ENCODE results near the gene SOCS1. TPM values are rescaled to one million over a fixed set of nuclear protein-coding genes. Genes with fewer than 3 reads are reported as not detected.
"Not testable (repeated sequence)": the region's sequence is repeated elsewhere in the genome, so short reads cannot be mapped to it uniquely, and the experiment has no call there.

SOCS1 gene
- polyA plus RNA-seq, 10 donors, result 1.2 to 3.4 (median 2.3) TPM

DNA sequence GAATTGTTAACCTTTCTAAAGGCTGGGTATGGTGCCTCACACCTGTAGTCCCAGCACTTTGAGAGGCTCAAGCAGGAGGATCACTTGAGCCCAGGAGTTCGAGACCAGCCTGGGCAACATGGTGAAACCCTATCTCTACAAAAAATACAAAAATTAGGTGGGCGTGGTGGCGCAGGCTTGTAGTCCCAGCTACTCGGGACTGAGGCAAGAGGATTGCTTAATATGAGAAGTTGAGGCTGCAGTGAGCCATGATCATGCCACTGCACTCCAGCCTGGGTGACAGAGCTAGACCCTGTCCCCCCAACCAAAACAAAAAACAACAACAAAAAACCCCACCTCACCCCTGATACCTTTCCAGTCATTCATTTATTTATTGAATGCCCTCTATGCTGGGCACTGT is 33.7 kb upstream of the SOCS1 start:
- DNase-seq, result not testable (repeated sequence)

DNA sequence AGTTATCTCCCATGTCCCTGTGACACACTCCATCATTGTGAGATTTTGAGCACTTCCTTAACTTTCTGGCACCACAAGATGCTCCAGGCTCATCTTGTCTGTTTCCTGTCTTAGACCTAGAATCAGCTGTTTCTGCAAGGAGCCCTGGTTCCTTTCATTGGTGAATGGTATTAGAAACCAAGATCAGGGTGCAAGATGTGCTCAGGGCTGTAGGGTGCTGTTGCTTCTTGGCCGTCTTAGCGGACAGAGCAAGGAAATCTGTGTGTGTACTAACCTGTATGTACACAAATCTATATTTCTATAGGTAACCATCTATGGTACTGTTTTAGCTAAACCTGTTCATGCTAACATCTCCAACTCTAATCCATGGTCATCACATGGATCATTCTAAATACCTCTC is 33.2 kb upstream of the SOCS1 start:
- DNase-seq, result no peak

DNA sequence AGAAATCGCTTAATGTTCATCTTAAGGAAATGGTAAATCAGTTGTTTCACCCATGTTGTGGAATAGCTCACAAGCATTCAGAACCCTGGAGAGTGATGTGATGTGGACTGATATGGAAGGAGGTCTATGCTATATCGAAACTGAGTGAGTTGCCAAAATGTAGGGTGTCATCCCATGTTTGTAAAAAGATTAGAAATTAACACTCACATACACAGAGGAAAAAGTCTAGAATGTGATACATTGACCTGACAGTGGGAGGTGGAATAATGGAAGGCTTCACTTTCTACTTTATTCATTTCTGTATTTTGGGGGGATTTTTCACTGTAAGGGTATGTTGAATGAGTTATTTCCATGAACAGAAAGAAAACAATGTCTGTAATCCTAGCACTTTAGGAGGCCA is 29.8 kb upstream of the SOCS1 start:
- no peak for DNase-seq

DNA sequence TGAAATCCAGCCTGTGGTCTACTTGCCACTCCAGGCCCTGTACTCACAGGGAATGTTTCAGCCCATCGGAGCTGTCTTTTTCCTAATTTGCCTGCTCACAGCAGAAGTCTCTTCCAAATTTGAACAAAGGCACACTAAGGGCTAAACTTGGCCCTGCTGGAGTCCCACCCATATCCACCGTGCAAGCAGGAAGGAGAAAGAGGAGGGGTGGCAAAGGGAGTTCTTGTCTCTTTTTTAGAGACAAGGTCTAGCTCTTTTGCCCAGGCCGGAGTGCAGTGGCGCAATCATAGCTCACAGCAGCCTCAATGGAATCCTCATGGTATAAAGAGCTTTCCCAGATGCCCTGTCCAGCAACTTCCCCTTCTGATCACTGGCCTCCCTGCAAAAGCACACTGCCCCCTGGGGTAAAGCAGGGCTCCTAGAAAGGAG is 27.8 kb upstream of the SOCS1 start:
- no peak for DNase-seq

DNA sequence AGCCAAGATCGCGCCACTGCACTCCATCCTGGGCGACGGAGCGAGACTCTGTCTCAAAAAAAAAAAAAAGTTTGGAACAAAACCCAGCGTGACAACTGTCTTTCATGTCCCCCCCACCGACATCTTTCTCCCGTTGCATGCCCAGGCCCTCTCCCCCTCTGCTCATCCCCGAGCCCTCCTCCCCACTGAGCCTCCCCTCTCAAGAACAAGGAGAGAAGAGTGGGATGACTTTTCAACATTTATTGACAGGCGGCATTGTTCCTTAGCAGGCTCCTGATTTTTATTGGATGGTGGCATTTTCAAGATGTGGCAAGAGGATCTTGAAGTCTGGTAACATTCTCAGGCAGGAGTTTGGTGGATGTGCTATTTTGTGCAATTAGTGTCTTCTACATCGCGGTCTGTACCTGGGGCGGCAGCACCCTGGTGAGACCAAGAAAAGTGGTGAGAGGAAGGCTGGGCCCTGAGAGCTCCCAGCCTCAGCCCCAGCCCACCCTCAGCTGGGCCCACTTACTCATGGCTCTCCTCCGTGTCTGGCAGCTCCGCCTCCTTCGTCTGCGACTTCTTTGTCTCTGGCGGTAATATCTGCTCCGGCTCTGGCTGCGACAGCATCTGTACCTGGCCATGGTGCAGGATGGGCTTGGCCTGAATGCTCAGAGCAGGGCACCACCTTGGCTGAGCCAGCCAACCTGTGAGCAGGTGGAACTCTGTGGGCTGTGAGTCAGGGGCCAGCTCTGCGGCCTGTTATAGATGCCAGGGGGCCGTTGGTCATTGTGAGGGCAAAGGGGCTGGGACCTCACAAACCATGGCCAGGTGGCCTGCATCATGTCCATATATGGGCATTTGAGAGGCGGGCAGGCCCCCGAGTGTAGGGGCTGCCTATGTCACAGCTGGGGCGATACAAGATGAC is 24.9 kb upstream of the SOCS1 start, which contains the start of gene PRM1:
TSS of gene PRM1 (minus strand) at position 715 of the 907 bp plus-strand sequence. CDS start at position 623, 92 bp downstream.
- no peak for DNase-seq

DNA sequence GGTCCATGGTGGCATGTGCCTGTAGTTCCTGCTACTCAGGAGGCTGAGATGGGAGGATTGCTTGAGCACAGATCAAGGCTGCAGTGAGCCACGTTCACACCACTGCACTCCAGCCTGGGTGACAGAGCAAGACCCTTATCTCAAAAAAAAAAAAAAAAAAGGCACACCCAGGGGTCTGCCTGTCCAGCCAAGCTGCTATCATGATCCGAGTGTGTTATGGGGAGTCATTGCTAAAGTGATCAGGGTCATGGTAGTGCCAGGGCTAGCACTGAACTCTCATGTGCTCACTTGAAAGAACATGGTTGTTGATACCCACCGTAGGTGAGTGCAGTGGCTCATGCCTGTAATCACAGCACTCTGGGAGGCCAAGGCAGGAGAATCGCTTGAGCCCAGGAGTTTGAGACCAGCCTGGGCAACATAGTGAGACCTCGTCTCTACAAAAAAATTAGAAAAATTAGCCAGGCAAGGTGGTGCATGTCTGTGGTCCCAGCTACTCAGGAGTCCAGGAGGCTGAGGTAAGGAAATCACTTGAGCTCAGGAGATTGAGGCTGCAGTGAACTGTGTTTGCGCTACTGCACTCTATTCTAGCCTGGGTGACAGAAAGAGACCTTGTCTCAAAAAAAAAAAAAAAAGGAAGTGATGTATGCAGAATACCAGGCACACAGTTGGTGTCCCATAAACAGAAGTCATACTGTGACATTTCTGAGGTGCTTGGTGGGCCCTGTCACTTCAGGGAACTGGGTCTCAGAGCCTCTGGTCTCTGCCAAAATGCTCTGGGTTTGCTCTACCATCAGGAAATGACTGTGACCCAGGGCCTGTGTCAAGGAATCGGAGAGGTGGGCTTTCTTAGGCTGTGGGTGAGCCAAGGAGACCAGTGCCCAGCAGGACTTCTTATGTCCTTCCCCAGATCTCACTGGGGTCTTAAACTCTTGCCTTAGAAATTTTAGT is 23.0 kb upstream of the SOCS1 start:
- DNase-seq, result no peak

DNA sequence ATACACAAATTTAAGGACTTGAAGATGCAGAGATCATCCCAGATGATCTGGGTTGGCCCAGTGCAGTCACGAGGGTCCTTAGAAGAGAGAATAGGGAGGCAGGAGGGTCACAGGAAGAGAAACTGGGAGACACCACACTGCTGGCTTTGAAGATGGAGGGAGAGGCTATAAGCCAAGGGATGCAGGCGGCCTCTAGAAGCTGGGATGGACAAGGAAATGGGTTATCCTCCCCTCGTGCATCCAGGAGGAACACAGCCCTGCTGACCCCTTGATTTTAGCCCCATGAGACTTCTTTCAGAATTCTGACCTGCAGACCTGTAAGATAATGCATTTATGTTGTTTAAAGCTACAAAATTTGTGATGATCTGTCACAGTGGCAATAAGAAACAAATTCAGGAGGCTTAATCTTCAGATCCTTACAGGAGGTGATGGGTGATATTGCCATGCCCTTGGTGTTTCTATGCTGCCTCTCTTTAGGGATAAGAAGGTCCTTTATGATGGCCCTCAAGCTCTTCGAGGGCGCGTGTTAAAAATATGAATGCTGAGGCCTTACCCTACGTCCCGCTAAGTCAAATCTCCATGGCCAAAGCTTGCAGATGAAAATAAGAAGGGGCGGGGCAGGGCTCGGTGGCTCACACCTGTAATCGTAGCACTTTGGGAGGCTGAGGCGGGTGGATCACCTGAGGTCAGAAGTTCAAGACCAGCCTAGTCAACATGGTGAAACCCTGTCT is 21.8 kb upstream of the SOCS1 start:
- no peak for DNase-seq

DNA sequence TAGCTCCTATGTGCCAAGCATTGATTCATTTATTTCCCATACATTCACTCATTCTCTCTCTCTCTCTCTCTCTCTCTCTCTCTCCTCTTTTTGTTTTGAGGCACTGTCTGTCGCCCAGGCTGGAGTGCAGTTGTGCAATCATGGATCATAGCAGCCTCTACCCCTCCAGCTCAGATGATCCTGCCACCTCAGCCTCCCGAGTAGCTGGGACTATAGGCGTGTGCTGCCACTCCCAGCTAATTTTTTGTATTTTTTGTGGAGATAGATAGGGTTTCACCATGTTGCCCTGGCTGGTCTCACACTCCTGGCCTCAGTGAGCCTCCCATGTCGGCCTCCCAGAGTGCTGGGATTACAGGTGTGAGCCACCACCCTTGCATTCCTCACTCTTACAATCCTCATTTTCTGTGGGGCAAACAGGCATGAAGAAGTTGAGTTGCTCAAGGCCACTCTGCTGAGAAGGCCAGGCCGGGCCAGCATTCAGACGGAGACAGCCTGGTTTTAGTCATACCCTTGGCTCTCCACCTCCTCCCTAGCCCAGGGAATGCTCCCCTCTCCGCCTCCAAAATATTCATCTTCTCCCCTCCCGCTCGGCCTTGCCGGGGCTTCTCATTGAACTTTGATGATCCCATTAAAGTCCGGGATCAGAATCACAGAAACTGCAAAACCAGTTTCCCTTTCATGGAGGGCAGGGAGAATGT is 21.0 kb upstream of the SOCS1 start:
- no peak for DNase-seq

DNA sequence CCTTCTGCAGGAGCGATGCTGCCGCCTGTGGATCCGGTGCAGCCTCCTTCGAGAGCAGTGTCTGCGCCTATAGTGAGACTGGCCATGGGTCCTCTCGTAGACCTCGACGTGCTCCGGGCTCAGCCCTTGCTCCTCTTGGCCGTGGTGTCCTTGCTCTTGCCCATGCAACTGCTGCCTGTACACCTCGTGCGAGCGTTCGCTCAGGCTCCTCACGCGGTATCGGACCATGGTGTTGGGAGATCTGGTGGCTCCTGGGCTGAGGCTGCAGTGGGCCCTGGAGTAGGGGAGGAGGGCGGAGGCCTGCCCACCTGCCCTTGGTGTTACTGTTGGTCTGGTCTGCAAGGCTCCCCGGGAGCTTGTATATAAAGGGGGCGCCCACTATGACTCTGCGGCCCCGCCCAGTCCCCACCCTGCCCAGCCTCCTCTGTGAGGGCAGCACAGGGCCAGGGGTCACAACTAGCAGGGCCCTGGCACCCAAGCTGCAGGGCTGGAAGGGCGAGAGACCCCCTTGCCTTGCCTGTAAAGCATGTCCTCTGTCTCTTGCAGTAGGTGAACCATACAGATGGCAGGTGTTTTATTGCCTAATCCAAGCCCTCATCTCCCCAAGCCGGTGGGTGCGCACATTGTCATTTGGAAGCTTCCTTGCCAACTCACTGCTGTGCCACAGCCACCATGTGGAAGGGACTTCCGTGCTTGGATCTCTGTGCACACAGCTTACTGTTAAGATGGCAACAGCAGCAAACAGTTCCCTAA is 20.3 kb upstream of the SOCS1 start, which contains the start of gene PRM2:
TSS of gene PRM2 (minus strand) at position 338 of the 753 bp plus-strand sequence. CDS start at position 228, 110 bp downstream.
- DNase-seq, result no peak

DNA sequence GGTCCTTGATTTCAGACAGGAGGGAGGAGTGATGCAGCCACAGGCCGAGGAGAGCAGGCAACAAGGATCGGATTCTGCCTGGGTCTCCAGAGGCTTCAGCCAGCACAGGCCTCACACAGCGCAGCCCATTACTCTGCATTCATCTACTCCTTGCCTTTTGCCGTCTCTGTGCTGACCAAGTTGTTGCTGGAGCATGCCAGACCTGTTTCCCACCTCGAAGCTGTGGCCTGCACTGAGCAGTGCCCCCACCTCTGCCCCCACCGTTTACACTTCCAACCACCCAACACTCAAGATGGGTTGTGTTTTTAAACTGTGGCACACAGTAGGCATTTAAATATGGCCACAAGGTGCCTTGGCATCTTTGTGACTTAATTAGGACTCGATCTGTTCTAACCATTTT is 19.0 kb upstream of the SOCS1 start:
- DNase-seq, result no peak

DNA sequence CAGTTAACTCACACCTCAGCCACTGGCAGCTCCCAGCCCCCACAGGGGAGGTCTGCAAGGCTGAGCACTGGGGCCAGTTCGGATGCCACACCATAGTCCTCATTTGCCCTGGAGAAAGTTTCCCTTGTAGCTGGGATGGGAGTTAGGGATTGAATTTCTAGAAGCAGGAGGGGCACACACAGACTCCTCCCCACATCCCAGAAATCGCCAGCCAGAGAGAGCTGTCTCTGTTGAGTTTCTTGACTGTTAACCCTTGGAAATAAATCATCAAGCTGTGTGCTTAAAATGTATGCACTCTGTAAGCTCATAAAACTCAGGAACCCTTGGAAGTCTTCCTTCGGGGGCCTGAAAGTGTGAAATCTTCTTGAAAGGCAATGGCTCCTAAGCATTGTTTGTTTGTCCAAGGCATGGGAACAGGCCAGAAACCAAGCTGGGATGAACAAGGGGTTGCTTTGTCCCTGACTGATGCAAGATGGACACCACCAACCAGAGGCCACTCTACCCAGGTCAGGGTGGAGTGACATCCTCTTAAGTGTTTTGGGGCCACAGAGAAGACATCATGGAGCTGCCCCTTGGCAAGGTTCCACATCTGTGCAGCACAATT is 17.8 kb upstream of the SOCS1 start:
- DNase-seq, result no peak

DNA sequence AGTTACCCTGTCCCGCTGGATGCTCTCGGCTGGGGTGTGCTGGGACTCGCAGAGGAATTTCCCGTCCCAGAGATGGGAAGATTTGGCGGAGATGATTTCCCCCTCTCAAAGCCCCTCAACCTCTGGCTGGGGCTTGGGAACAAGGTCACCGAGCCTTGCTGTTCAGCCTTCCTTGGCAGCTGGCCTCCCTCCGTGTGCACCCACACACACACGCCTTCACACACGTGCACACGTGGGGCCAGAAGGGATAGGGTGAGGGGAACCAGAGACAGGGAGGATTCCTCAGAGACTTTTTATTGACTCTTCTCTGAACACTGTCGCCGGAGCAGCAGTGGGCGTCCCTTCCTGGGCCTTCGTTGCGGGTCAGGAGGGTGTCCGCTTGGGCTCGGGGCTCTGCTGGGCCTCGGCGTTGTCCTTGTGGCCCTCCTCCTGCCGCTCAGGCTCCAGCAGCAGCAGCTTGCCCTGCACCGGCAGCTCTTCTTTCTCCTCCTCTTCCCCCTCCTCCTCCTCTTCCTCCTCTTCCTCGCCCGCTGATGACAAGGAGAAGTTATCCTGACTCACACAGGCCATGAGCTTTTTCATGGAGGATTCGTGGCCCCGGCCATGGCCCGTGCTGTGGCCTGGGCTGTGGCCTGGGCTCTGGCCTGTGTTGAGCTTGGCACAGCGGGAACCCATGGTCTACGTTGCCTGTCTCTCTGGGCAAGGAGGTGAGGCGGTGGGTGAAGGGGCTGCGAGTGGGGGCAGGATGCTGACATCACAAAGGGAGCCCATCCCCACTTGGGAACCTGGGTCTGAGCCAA is 17.1 kb upstream of the SOCS1 start, which contains the start of gene PRM3:
TSS of gene PRM3 (minus strand) at position 709 of the 800 bp plus-strand sequence. CDS start at position 675, 34 bp downstream.
- no peak for DNase-seq

DNA sequence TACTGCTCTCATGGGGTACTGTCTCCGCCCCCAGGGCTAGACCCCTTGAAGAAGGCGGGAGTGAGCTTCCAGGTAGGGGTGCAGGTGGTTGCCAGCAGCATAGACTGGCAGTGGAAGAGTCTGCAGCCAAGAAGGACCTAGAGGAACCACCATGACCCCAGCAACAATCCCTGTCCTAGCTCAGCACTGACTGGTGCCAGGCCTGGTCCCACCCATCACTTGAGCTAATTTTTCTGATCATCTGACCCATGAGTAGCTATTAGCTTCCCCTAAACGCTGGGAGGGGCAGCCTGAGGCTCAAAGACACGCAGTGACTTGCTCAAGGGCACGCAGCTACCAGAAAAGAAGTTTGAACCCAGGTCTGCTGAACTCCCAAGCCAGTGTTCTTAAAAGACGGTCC is 16.5 kb upstream of the SOCS1 start:
- DNase-seq, result no peak

DNA sequence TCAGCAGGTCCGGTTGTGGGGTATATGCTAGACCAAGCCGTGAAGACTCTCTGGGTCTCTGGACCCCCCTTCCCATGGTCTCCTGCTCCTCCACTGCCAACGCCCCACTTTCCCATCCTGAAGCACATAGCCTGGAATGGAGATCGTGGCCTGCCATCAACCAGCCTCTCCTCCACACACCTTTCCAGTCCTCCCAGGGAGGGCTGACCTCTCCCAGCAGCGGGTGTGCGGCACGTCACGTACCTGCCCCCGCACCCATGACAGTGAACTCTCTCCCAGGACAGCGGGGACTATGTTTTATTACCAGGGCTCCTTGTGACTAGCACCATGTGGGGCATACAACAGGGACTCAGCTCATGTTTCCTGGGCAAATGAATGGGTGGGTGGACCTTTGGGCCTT is 15.6 kb upstream of the SOCS1 start:
- no peak for DNase-seq

DNA sequence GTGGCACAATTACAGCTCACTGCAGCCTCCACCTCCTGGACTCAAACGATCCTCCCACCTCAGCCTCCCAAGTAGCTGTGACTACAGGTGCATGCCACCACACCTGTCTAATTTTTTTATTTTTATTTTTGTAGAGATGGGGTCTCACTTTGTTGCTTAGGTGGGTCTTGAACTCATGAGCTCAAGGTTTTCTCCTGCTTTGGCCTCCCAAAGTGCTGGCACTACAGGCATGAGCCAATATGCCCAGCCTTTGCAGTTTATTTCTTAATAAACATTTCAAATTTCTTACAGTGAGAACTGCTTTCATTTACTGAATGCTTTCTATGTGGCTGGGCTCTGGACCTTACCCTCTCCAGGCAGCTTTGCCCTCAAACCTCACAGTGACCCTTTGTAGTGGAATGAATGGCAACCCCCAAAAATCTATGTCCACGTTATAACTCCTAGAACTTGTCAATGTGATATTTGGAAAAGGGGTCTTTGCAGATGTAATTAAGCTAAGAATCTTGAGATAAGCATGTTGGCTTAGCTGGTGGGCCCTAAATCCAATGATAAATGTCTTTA is 14.7 kb upstream of the SOCS1 start:
- no peak for DNase-seq

DNA sequence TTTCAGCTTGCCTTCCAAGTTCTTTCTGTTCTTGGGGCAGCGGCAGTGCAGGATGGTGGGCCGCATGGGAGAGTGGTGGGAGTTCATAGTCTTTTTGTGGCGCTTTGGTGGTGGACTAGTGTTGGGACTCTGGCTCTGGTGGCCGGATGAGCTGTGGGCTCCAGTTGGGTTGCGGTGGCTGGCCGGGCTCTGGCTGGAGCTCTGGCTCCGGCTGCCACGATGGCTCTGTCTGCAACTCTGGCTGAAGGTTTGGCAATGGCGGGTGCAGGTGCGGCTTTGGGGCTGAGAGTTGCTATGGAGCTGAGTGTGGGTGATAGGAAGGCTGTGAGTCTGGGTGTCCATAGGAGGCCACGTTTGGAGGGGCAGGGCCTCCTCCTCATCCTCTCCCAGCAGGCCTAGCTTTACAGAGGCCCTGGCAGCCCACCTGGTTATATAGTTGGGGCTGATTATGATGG is 12.9 kb upstream of the SOCS1 start, which contains the start of gene TNP2:
TSS of gene TNP2 (minus strand) at position 405 of the 455 bp plus-strand sequence. CDS start at position 342, 63 bp downstream.
- no peak for DNase-seq

DNA sequence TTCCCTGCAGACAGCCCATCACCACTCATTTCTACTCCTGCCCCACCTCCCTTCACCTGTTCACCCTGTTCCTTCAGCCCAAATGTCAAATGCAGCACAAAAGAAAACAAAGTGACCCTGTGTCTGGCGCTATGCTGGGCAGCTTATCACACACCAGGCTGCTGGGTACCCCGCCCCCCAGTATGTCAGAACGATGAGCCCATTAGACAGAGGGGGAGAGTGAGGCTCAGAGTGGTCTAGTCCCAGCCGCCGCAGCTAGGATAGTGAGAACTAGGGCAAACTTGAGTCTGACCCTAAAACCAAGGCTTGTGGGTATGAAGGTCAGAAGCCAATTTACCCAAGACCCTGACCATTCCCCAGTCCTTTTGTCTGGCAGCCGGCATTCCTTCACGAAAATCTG is 9.1 kb upstream of the SOCS1 start:
- DNase-seq, result no peak
